DND-41 (cell line): Measurements from ENCODE around the gene ATF7IP.

ENCODE experiments used
- EZH2 ChIP-seq: IDR thresholded peaks from 3 replicates; pipeline ENCODE4 v1.6.1; 2012; ENCODE audit warnings: borderline replicate concordance, low read depth, mild to moderate bottlenecking, moderate library complexity, low read length, inconsistent platforms; ENCODE audit not compliant: severe bottlenecking
- TF ChIP-seq, protein P1 (sequence below): IDR thresholded peaks from 2 replicates; pipeline ENCODE4 v1.5.1; 2012; ENCODE audit warnings: borderline replicate concordance, low read length, moderate library complexity, mild to moderate bottlenecking; ENCODE audit not compliant: poor library complexity, severe bottlenecking; ENCODE audit errors: extremely low read depth

DNA sequence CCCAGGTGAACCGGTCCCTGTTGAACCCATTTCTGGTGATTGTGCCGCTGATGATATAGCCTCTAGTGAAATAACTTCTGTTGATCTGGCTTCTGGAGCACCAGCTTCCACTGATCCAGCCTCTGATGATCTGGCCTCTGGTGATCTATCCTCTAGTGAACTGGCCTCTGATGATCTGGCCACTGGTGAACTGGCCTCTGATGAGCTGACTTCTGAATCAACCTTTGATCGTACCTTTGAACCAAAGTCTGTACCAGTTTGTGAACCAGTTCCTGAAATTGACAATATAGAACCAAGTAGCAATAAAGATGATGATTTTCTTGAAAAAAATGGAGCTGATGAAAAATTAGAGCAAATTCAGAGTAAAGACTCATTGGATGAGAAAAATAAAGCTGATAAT, 59.1 kb downstream of the ATF7IP start:
- TF ChIP-seq, protein P1, sequence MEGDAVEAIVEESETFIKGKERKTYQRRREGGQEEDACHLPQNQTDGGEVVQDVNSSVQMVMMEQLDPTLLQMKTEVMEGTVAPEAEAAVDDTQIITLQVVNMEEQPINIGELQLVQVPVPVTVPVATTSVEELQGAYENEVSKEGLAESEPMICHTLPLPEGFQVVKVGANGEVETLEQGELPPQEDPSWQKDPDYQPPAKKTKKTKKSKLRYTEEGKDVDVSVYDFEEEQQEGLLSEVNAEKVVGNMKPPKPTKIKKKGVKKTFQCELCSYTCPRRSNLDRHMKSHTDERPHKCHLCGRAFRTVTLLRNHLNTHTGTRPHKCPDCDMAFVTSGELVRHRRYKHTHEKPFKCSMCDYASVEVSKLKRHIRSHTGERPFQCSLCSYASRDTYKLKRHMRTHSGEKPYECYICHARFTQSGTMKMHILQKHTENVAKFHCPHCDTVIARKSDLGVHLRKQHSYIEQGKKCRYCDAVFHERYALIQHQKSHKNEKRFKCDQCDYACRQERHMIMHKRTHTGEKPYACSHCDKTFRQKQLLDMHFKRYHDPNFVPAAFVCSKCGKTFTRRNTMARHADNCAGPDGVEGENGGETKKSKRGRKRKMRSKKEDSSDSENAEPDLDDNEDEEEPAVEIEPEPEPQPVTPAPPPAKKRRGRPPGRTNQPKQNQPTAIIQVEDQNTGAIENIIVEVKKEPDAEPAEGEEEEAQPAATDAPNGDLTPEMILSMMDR: no peak
- no peak for TF ChIP-seq EZH2
